Glutamatergic neuron (in vitro differentiated cells): Measurements from ENCODE around the gene SPON1. TPM values are rescaled to one million over a fixed set of nuclear protein-coding genes. Genes with fewer than 3 reads are reported as not detected.

Experiments used
- DNase-seq: peaks from one replicate; pipeline ENCODE4 v3.0.0; 2022
- H3K27ac Mint-ChIP-seq: one replicate; pipeline ENCODE4 v1.8.0; 2020; ENCODE audit warnings: mild to moderate bottlenecking, mixed read lengths, inconsistent platforms; ENCODE audit not compliant: unreplicated experiment
- H3K27me3 Mint-ChIP-seq: one replicate; pipeline ENCODE4 v1.8.0; 2020; ENCODE audit warnings: mild to moderate bottlenecking, moderate library complexity, mixed read lengths, inconsistent platforms; ENCODE audit not compliant: unreplicated experiment
- H3K36me3 Mint-ChIP-seq: one replicate; pipeline ENCODE4 v1.8.0; 2020; ENCODE audit warnings: mild to moderate bottlenecking, mixed read lengths, inconsistent platforms; ENCODE audit not compliant: unreplicated experiment
- H3K4me1 Mint-ChIP-seq: one replicate; pipeline ENCODE4 v1.8.0; 2020; ENCODE audit warnings: mild to moderate bottlenecking, low read depth, mixed read lengths, inconsistent platforms; ENCODE audit not compliant: unreplicated experiment
- H3K4me3 Mint-ChIP-seq: one replicate; pipeline ENCODE4 v1.8.0; 2020; ENCODE audit warnings: mild to moderate bottlenecking, mixed read lengths, inconsistent platforms; ENCODE audit not compliant: unreplicated experiment
- H3K9me3 Mint-ChIP-seq: one replicate; pipeline ENCODE4 v1.8.0; 2020; ENCODE audit warnings: mild to moderate bottlenecking, moderate library complexity, mixed read lengths, inconsistent platforms; ENCODE audit not compliant: unreplicated experiment
- CTCF ChIP-seq: fragments of 200-600 bp; sonication (generic); IDR thresholded peaks from one replicate; pipeline ENCODE4 v1.5.0; 2021; ENCODE audit not compliant: partially characterized antibody, unreplicated experiment
- total RNA-seq: library from RNA; stranded (reverse); fragmentation: NEBNext Ultra II Directional; extraction: Animal tissue kit (Norgen Biotek cat#: 25700); gene quantifications from one replicate; pipeline ENCODE4 v1.2.1, GENCODE V29; 2021; ENCODE audit not compliant: unreplicated experiment

Gene SPON1
- total RNA-seq, 1 donor from 2014 or later: 0.81 TPM

DNA sequence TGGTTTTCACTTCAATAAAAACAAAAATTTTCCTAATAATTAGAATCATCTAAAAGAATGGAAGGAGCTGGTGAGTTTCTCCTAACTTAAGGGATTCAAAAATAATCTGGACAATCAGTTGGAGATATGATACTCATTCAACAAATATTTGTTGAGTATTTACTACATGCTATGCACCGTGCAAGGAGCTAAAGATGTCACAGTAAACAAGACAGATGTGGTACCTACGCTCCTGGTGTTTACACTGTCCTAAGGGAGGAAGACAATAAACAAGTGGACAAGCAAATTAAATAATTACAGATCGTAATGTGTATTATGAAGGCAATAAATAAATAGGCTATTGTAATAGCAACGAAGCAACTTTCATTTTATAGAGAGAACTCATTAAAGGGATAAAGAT, 9.9 kb upstream of the SPON1 start:
- no peak overlapping the region for H3K4me3 Mint-ChIP-seq
- no peaks in the 10 kb centered on the region for H3K36me3 Mint-ChIP-seq
- TF ChIP-seq CTCF: no peak
- H3K4me1 Mint-ChIP-seq: peaks cover 2% of the 10 kb centered on the region
- no peaks in the 10 kb centered on the region for H3K9me3 Mint-ChIP-seq
- no peak for DNase-seq
- no peak overlapping the region for H3K27ac Mint-ChIP-seq
- H3K27me3 Mint-ChIP-seq: no peaks in the 10 kb centered on the region

DNA sequence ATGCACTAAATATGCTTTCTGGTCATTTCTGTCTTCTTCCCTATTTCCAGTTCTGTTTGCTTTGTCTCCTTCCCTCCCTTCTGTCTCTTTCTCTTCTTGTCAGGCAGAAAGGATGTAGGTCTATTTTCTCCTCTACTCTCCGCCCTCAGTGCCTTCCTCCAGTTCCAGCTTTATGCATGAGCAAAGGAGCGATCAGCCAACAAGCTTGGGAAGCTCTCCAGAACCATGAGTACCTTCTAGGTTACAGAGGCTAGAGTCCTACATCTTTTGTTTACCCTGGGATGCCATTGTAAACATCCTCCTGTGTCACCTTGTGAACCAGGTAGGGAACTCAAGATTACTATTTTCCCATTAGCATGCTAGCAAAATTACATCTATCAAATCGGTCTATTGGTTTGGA, 7.9 kb upstream of the SPON1 start:
- Mint-ChIP-seq H3K36me3 (no peaks in the 10 kb centered on the region), H3K4me3 (no peak overlapping the region), H3K4me1 (peaks cover 2% of the 10 kb centered on the region), H3K9me3 (no peaks in the 10 kb centered on the region), H3K27ac (no peak overlapping the region), H3K27me3 (peaks cover 2% of the 10 kb centered on the region)
- no peak for DNase-seq
- no peak for TF ChIP-seq CTCF

DNA sequence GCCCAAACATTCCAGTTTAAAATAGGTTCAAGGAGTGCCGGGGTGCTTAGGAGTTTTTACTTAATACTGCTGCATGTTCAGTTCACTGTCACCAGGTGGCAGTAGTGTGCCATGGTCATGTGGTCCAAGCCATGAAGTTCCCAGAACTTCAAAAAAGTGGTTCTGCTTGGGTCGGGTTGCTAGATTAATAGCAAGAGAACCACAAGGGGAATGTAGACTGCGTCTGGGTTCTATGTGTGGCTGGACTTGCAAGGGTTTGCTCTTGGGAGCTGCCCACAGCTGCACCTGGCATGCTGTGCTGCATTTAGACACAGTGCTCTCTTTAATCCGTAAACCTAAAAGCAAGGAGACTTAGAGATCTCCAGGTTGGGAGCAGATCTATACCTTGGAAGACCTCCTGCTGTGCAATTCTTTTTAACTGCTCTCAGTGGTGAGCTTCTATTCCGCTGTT, 6.5 kb upstream of the SPON1 start:
- no peaks in the 10 kb centered on the region for H3K36me3 Mint-ChIP-seq
- no peak overlapping the region for H3K27ac Mint-ChIP-seq
- no peak overlapping the region for H3K4me3 Mint-ChIP-seq
- H3K9me3 Mint-ChIP-seq: no peaks in the 10 kb centered on the region
- peak; percentile 45 for DNase-seq
- H3K4me1 Mint-ChIP-seq: no peaks in the 10 kb centered on the region
- H3K27me3 Mint-ChIP-seq: peaks cover 8% of the 10 kb centered on the region
- peak; percentile 92 for TF ChIP-seq CTCF

- no peaks in the 10 kb centered on the region for H3K36me3 Mint-ChIP-seq
- H3K4me1 Mint-ChIP-seq: peaks cover under 1% of the 10 kb centered on the region
- H3K27me3 Mint-ChIP-seq: peaks cover 11% of the 10 kb centered on the region
- DNase-seq: no peak
- no peak overlapping the region for H3K4me3 Mint-ChIP-seq
- no peak for TF ChIP-seq CTCF
- no peak overlapping the region for H3K27ac Mint-ChIP-seq
- H3K9me3 Mint-ChIP-seq: no peaks in the 10 kb centered on the region
Observed at GRCh38 chr11:13956988-13957387, 5.5 kb upstream of the SPON1 start.

DNA sequence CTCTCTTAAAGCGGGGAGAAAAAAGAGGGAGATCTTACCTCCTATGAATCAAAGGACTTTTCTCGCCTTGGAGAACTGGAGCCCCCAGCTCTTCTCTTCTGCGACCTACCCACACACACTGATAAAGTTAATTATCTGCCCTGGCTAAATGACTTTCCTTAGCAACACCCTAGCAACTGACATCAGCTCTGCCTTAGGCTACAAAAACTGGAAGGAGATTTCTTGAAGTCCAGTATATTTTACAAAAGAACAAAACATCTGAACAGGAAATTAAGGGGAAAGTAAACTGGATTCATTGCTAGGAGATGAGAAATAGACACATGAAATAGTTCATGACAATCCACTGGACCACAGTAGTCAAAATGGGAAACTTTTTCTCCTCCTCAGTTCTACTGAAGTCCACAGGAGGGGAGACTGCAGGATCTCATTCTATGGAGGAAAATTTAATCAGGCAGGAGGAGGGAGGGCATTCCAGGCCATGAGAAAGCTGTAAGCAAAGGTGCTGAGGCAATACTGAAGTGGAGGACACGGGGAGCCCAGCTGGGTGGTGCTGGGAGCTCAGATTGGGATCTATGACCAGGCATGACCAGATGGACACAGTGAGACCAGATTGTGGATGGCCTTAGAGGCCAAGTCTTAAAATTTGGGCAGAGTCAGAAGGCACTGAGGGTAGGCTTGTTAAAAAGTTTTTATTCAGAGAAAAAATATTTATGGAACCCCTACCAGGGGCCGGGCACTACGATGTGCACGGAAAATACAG, 3.7 kb upstream of the SPON1 start:
- DNase-seq: no peak
- Mint-ChIP-seq H3K27ac (no peak overlapping the region), H3K27me3 (peaks cover 13% of the 10 kb centered on the region), H3K9me3 (no peaks in the 10 kb centered on the region), H3K4me3 (no peak overlapping the region), H3K36me3 (no peaks in the 10 kb centered on the region), H3K4me1 (peaks cover 2% of the 10 kb centered on the region)
- no peak for TF ChIP-seq CTCF
